ENCODE data around the gene GFY. TPM values are rescaled to one million over a fixed set of nuclear protein-coding genes. Genes with fewer than 3 reads are reported as not detected.

The GFY gene
- total and polyA plus RNA-seq, 9 of the 15 experiments (the other 6 are each of a cell fraction or from before 2014, with no cell fraction given), result 0.06 to 0.40 (median 0.19) TPM; not detected in 3

DNA sequence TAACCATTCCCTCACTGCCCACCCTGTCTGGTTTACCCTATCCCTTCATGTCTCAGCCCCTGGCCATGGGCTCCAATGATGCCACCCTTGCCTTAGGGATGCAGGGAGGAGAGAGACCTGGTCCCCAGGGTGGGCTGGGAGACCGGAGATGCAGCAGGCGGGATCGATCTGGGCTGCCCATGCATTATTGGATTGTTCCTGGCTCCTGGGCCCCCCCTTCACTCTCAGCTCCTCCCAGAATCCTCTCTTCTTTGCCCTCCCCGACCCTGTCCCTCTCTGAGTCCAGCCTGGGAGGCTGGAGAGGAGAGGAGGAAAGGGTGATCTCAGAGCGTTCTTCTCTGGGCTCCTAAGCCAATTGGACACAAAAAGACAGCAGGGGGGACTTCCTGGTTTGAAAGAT lies 31.3 kb upstream of the GFY start:
- TF ChIP-seq NFXL1 (CRISPR knock-in tag; IDR thresholded peaks at IDR 0.05) (no peak), FOXK1 (CRISPR knock-in tag; IDR thresholded peaks at IDR 0.05; ENCODE audit: borderline replicate concordance) (no peak), SMARCC2 (IDR thresholded peaks at IDR 0.05; ENCODE audit: low read depth) (no peak), RFX5 (IDR thresholded peaks at IDR 0.05; ENCODE audit: low read depth, low read length) (no peak), CHD2 (IDR thresholded peaks at IDR 0.05; ENCODE audit: low read depth, low read length) (no peak), YY1 (IDR thresholded peaks at IDR 0.05; ENCODE audit: borderline replicate concordance in 1 of 3, control insufficient read depth in 1 of 3, extremely low read depth in 1 of 3, insufficient read depth in 3 of 3, insufficient read length in 1 of 3, insufficient replicate concordance in 2 of 3, low read depth in 1 of 3, low read length in 2 of 3) (no peak), ZNF584 (CRISPR knock-in tag; IDR thresholded peaks at IDR 0.05; ENCODE audit: low read depth) (no peak), ELF2 (CRISPR knock-in tag; IDR thresholded peaks at IDR 0.05) (no peak), NFRKB (IDR thresholded peaks at IDR 0.05; ENCODE audit: low read depth) (no peak), ZNF780A (CRISPR knock-in tag; IDR thresholded peaks at IDR 0.05) (no peak), OTX1 (CRISPR knock-in tag; IDR thresholded peaks at IDR 0.05) (no peak), MEF2A (IDR thresholded peaks at IDR 0.05; ENCODE audit: control insufficient read depth, low read depth, low read length) (no peak), ZNF324 (CRISPR knock-in tag; IDR thresholded peaks at IDR 0.05) (no peak), NCOA1 (IDR thresholded peaks at IDR 0.05; ENCODE audit: low read depth) (no peak), ZNF431 (CRISPR knock-in tag; IDR thresholded peaks at IDR 0.05) (no peak)
- TF ChIP-seq, protein P1, sequence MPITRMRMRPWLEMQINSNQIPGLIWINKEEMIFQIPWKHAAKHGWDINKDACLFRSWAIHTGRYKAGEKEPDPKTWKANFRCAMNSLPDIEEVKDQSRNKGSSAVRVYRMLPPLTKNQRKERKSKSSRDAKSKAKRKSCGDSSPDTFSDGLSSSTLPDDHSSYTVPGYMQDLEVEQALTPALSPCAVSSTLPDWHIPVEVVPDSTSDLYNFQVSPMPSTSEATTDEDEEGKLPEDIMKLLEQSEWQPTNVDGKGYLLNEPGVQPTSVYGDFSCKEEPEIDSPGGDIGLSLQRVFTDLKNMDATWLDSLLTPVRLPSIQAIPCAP (CRISPR knock-in tag; IDR thresholded peaks at IDR 0.05; ENCODE audit: borderline replicate concordance), result no peak
- TF ChIP-seq, protein P2, sequence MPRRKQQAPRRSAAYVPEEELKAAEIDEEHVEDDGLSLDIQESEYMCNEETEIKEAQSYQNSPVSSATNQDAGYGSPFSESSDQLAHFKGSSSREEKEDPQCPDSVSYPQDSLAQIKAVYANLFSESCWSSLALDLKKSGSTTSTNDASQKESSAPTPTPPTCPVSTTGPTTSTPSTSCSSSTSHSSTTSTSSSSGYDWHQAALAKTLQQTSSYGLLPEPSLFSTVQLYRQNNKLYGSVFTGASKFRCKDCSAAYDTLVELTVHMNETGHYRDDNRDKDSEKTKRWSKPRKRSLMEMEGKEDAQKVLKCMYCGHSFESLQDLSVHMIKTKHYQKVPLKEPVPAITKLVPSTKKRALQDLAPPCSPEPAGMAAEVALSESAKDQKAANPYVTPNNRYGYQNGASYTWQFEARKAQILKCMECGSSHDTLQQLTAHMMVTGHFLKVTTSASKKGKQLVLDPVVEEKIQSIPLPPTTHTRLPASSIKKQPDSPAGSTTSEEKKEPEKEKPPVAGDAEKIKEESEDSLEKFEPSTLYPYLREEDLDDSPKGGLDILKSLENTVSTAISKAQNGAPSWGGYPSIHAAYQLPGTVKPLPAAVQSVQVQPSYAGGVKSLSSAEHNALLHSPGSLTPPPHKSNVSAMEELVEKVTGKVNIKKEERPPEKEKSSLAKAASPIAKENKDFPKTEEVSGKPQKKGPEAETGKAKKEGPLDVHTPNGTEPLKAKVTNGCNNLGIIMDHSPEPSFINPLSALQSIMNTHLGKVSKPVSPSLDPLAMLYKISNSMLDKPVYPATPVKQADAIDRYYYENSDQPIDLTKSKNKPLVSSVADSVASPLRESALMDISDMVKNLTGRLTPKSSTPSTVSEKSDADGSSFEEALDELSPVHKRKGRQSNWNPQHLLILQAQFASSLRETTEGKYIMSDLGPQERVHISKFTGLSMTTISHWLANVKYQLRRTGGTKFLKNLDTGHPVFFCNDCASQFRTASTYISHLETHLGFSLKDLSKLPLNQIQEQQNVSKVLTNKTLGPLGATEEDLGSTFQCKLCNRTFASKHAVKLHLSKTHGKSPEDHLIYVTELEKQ (CRISPR knock-in tag; IDR thresholded peaks at IDR 0.05), result no peak
- BruUV-seq (replicated peaks), result no TSS peak
- in situ Hi-C loops (cut with MboI), result loop anchor here (5.0 kb wide), 1 partner anchor 43 kb away; no protein-coding TSS in a partner anchor
- Histone ChIP-seq H3K27me3 (ENCODE audit: control insufficient read depth in 2 of 2, insufficient read depth in 2 of 2, low read length in 2 of 2) (no peaks in the 10 kb centered on the region), H3K9me1 (ENCODE audit: control insufficient read depth, insufficient read depth, low read length) (no peaks in the 10 kb centered on the region), H4K20me1 (replicated peaks; ENCODE audit: control insufficient read depth, insufficient read depth, low read length) (no peaks in the 10 kb centered on the region), H3K4me3 (no peak overlapping the region), H2AFZ (ENCODE audit: low read depth, low read length) (no peak overlapping the region), H3K9ac (ENCODE audit: insufficient read depth in 1 of 2, low read depth in 2 of 2, low read length in 2 of 2) (no peak overlapping the region), H3K9me3 (replicated peaks; ENCODE audit: control insufficient read depth, insufficient read depth, low read depth, low read length) (no peaks in the 10 kb centered on the region), H3K4me1 (replicated peaks in 1 of 2; ENCODE audit: control insufficient read depth in 2 of 2, insufficient read depth in 2 of 2, low read length in 2 of 2) (peaks cover 7 to 44% of the 10 kb centered on the region in 2 experiments; a peak in 4 of 5 replicates), H3K27ac (ENCODE audit: extremely low read depth, low read depth, low read length) (no peak overlapping the region), H3K36me3 (ENCODE audit: control insufficient read depth, insufficient read depth, low read length) (no peaks in the 10 kb centered on the region), H3K4me2 (ENCODE audit: insufficient read depth, low read length) (no peak overlapping the region), H3K79me2 (ENCODE audit: control insufficient read depth, insufficient read depth, low read length) (no peaks in the 10 kb centered on the region)
- DNase-seq (ENCODE audit: extremely low read depth in 1 of 4, low spot score in 3 of 4), result peak in 1 of 4 experiments; percentile 5
- ATAC-seq, result no peak
- FAIRE-seq, result no peak
- ChIA-PET POLR2A (interaction anchor here (0.5 to 1.2 kb wide), 3 partner anchors 10 to 74 kb away, joined by 3 read pairs; no protein-coding TSS in a partner anchor), CTCF (ENCODE audit: low intra/inter-chr PET ratio) (interaction anchor here (0.7 to 4.4 kb wide), 2 partner anchors 50 to 57 kb away, joined by 3 to 59 read pairs; no protein-coding TSS in a partner anchor)
- 34% methylated on average over 5 of the region's 5 CpGs for WGBS (ENCODE audit: insufficient coverage, low coverage, missing lambda C conversion rate)
- intact Hi-C loops (cut with micrococcal nuclease), result loop anchor here (2.0 kb wide), 1 partner anchor 37 kb away; no protein-coding TSS in a partner anchor
